HG03457 (cell line): ENCODE data around the gene CLDN10.

ENCODE experiments used
- ATAC-seq: cut with Tn5 transposase; IDR thresholded peaks from one replicate; pipeline ENCODE4 v1.9.1; 2021; ENCODE audit warnings: moderate number of reproducible peaks; ENCODE audit not compliant: unreplicated experiment

The CLDN10 gene

GRCh38 chr13:95596701-95597100 lies 44.2 kb downstream of the CLDN10 start:
- no peak for ATAC-seq

- no peak for ATAC-seq
Observed at GRCh38 chr13:95601216-95601615, 48.7 kb downstream of the CLDN10 start.

GRCh38 chr13:95601906-95602305 lies 49.4 kb downstream of the CLDN10 start:
- no peak for ATAC-seq

DNA sequence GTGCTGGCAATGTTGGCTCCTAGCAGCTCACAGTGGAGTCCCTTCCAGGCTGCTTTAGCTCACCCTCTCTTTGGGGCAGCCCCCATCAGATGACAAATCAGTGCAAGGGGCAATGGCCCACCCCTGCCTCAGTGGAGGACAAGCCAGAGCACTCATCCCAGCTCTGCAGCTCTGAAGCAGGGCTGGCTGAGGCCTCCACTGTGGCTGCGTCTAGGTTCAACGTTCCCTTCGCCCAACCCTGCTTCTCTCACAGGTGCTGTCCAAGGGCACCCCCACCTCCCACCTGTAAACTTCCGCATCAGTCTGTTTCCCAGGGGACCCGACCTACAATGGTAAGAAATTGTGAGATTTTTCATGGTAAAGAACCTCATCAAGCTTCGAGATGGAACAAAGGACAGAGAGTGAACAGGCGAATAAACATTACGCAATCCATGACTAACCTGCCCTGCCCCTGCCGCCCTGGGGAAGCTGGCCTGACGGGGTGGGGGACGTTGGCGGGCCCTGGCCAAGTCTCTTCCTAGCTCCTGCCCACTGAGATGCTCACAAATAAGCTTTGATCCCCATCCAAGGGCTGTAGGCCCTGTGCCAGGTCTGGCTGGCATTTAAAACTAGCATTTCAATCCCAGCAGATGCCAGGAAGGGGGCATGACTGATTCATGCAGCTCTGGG lies 51.5 kb downstream of the CLDN10 start:
- no peak for ATAC-seq

DNA sequence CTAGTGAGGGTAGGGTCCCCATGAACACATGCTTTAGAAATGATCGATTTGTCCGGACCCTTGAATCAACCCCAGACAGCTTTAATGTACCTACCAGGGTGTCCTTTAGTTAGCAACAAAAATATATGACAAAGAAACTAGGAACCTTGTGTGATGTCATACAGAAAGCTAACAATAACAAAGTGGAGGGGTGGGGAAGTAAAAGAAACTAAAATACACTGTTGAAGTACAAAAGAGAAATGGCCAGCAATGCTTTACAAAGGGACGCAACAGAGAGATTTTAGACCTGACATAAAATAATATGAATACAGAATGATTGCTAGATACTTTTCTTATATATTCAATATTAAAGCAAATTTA lies 52.0 kb downstream of the CLDN10 start:
- ATAC-seq = no peak

DNA sequence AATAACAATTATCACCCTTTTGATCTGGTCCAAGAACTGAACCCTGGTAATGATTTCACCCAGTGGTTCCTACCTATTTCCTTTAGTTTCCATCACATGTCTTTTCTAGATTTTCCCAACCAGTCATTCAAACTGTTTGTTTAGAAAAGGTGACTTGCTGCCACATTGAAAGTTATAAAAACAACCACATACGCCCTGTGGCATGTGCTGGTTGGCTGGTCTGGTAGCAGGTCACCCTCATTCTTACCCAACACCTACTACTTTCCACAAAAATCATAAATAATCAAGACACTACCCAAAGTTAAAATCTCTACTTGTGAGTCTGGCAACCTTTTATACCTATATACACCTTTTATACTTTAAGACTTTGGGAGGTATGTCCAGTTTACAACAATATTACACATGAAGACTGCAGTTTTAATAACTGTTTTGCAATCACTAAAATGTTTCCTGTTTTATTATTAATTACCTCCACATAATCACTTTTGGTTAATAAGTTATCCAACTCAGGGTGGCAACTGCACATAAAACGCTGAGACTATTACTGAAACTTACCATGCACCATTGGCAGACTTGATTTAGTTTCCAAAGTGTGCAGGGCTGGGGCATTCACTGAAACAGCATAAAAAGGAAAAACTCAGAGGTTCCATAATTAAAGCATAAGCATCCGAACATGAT lies 53.1 kb downstream of the CLDN10 start:
- ATAC-seq = no peak

DNA sequence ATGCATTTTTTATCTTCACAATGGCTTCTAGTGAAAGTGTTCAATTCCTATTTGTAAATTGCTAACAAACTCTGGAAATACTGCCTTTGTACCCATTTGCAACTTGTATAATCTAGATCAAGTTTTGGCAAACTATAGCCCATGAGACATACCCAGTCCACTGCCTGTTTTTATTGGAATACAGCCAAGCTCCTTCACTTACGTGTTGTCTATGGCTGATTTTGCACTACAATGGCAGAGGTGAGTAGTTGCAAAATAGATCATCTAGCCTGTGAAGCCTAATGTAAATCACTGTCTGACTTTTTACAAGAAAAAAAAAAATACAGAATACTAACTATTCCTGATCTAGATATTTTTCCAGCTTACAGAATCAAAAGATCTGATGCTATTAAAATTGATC lies 54.8 kb downstream of the CLDN10 start:
- no peak for ATAC-seq

GRCh38 chr13:95608640-95609323 lies 56.3 kb downstream of the CLDN10 start:
- ATAC-seq = no peak

DNA sequence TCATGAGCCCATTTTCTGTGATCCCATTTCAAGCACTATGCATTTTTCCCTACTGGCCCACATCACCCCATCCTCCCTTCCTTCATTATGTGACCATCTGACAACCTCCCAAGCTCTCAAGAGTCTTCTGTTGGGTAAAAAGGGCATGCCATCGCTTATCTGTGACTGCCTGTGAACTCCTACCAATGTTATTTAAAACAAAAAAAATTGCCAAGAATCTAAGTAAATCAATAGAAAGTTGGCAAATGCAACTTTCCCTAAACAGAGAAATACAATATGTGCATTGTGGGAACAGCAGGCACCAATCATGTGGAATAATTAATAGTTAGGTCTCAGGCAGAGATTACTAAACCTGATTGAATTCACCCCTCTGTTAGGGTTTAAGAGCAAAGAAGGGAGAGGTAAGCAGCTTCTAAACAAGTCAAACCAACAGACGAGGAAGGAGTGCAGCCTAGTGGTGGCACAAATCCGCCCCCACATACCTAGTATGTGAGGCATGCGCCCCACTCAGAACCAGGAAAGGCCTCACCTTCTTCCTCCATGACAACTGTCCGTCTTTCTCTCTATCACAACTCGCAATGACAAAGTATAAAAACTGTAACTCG lies 62.2 kb downstream of the CLDN10 start:
- no peak for ATAC-seq

GRCh38 chr13:95615539-95615938 lies 63.0 kb downstream of the CLDN10 start:
- no peak for ATAC-seq

DNA sequence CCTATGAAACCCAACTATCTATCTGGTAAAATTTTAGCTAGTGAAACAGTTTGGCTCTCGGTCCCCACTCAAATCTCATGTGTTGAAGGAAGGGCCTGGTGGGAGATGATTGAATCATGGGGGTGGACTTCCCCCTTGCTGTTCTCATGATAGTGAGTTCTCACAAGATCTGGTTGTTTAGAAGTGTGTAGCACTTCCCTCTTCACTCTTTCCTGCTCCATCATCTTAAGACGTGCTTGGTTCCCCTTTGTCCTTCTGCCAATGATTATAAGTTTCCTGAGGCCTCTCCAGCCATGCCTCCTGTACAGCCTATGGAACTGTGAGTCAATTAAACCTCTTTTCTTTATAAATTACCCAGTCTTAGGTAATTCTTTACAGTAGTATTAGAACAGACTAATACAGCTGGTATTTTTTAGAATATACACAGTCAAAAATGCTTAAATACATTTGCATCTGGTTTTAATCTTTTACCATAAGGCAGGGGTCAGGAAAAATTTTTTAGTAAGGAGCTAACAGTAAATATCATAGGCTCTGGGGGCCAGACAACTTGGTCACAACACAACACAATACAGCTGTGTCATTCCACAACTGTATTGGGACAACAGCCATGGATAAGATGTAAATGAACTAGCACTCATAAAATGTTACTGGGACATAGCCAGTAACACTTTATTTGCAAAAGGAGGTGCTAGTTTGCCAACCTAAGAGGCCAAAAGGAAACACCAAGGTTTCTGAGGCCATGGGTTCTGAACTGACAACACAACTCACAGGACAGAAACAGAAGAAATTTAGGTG lies 67.7 kb downstream of the CLDN10 start:
- no peak for ATAC-seq

DNA sequence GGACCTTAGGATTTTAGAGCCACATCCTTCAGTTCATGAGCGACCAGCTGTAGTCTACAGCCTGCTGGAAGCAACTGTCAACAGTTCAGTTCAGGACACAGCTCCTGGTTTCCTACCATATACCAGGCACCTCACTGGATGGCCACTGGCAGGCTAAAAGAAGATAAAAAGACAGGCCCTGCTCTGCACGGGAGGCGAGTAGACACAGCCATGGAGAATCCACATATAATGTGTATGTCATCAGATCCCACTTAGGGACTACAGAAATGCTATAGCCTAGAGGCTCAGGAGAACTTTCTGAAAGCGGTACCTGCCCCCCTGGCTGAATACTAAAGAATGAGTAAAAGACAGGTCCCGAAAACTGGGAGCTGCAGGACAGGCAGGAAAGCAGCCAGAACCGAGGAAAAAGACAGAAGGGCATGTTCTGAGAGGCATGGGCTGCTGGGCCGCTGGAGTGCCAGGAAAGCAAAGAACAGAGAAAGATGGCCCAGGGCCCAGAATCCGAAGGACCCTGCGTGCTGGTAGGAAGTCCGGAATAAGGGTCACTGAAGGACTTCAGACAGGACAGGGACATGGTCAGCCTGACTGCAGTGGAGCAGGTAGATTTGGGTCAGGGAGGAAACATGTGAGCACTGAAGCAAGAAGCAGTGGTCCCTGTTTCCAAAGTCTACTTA lies 68.4 kb downstream of the CLDN10 start:
- no peak for ATAC-seq

GRCh38 chr13:95623141-95623540 lies 70.6 kb downstream of the CLDN10 start:
- no peak for ATAC-seq

GRCh38 chr13:95624020-95624419 lies 71.5 kb downstream of the CLDN10 start:
- ATAC-seq = no peak

DNA sequence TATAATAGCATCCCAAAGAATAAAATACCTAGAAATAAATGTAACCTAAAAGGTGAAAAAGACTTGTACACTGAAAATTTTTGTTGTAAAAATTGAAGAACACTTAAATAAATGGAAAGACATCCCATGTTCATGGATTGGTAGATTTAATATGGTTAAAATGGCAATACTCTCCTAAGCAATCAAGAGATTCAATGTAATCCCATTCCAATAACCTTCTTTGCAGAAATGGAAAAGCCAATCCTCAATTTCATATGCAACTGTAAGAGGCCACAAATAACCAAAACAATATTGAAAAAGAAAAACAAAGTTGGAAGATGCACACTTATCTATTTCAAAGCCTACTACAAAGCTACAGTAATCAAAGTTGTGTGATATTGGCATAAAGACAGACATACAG lies 74.2 kb downstream of the CLDN10 start:
- ATAC-seq = no peak

DNA sequence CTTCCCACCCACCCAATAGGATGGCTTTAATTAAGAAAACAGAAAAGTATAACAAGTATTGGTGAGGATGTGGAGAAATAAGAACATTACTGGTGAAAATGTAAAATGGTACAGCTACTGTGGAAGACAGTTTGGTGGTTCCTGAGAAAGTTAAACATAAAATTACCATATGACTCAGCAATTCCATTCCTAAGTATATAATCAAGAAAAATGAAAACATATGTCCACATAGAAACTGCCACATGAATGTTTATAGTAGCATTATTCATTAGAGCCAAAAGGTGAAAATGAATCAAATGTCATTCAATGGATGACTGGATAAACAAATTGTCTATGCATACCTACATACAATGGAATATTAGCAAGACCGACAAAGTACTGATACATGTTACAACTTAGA lies 75.1 kb downstream of the CLDN10 start:
- no peak for ATAC-seq

- no peak for ATAC-seq
Observed at GRCh38 chr13:95628488-95628887, 76.0 kb downstream of the CLDN10 start.

- no peak for ATAC-seq
Observed at GRCh38 chr13:95629071-95629470, 76.6 kb downstream of the CLDN10 start.
